H1 (cell line): ENCODE data around the gene STARD9. TPM values are rescaled to one million over a fixed set of nuclear protein-coding genes. Genes with fewer than 3 reads are reported as not detected.

Source experiments
- CTCF ChIA-PET: fragments of 300-600 bp; sonication (Branson Sonifier 250); formaldehyde crosslinking; loops from one replicate; lab custom pipeline; 2021; ENCODE audit not compliant: partially characterized antibody; lab: Charles Lee
- POLR2A ChIA-PET: fragments of 300-600 bp; sonication (Branson Sonifier 250); formaldehyde crosslinking; loops from one replicate; lab custom pipeline; 2021; ENCODE audit warnings: inconsistent platforms; ENCODE audit not compliant: partially characterized antibody; lab: Charles Lee
- DNase-seq, 2 experiments: peaks; one replicate each; pipeline versions ENCODE4 v3.0.0 to v3.0.0-alpha.2; 2010 to 2022; ENCODE audit warnings: low spot score in 2 of 2, low read depth in 1 of 2, mixed read lengths in 1 of 2
- FAIRE-seq: peaks from 2 replicates; lab custom pipeline; 2011; peaks lifted over from hg19 to GRCh38; lab: Jason Lieb, UNC
- H2AFZ ChIP-seq: 2 replicates; pipeline ENCODE4 v1.8.1; 2012; ENCODE audit warnings: low read length, inconsistent platforms
- H2AK5ac ChIP-seq: 2 replicates; pipeline ENCODE4 v1.6.1; 2013; ENCODE audit warnings: low read depth, low read length
- H2BK120ac ChIP-seq: replicated peaks from 2 replicates; pipeline ENCODE3; 2013; ENCODE audit warnings: low read depth, low read length, inconsistent platforms
- H2BK12ac ChIP-seq: 2 replicates; pipeline ENCODE4 v1.6.1; 2013; ENCODE audit warnings: low read depth, low read length
- H2BK15ac ChIP-seq: 2 replicates; pipeline ENCODE4 v1.6.1; 2013; ENCODE audit warnings: low read length
- H2BK20ac ChIP-seq: 2 replicates; pipeline ENCODE4 v1.6.1; 2013; ENCODE audit warnings: low read length
- H2BK5ac ChIP-seq: 2 replicates; pipeline ENCODE4 v1.6.1; 2013; ENCODE audit warnings: low read depth, low read length
- H3K14ac ChIP-seq: 2 replicates; pipeline ENCODE4 v1.6.1; 2013; ENCODE audit warnings: inconsistent platforms; ENCODE audit not compliant: insufficient read length
- H3K18ac ChIP-seq: 2 replicates; pipeline ENCODE4 v1.6.1; 2013; ENCODE audit warnings: low read length; ENCODE audit errors: extremely low read depth
- H3K23ac ChIP-seq: 2 replicates; pipeline ENCODE4 v1.6.1; 2013; ENCODE audit warnings: inconsistent platforms; ENCODE audit not compliant: insufficient read length
- H3K23me2 ChIP-seq: 2 replicates; pipeline ENCODE4 v1.6.1; 2013; ENCODE audit warnings: low read depth, low read length
- H3K27ac ChIP-seq: 2 replicates; pipeline ENCODE4 v1.6.1; 2011; ENCODE audit warnings: low read depth, low read length, inconsistent platforms
- H3K27me3 ChIP-seq, 4 experiments: replicated peaks in 1 of 4; 1 replicate in 1 of 4; 2 replicates in 3 of 4; pipeline versions ENCODE4 v1.6.1 to v1.8.1; 2011 to 2013; ENCODE audit warnings: low read length in 3 of 4, mild to moderate bottlenecking in 3 of 4, inconsistent platforms in 2 of 4, mixed read lengths in 2 of 4, moderate library complexity in 1 of 4; ENCODE audit not compliant: control insufficient read depth in 3 of 4, insufficient read depth in 3 of 4; ENCODE audit errors: extremely low read depth in 1 of 4
- H3K36me3 ChIP-seq, 4 experiments: 2 replicates each; pipeline versions ENCODE4 v1.6.1 to v1.8.1; 2011 to 2013; ENCODE audit warnings: mild to moderate bottlenecking in 4 of 4, low read length in 3 of 4, moderate library complexity in 2 of 4, control low read depth in 1 of 4, inconsistent platforms in 1 of 4; ENCODE audit not compliant: insufficient read depth in 4 of 4, control insufficient read depth in 2 of 4
- H3K4ac ChIP-seq: replicated peaks from 2 replicates; pipeline ENCODE3; 2013; ENCODE audit warnings: low read length, low read depth, mixed read lengths, inconsistent platforms; ENCODE audit not compliant: insufficient read length
- H3K4me1 ChIP-seq, 4 experiments: replicated peaks in 1 of 4; 1 replicate in 1 of 4; 2 replicates in 3 of 4; pipeline versions ENCODE4 v1.6.1 to v1.8.1; 2011 to 2013; ENCODE audit warnings: low read length in 3 of 4, inconsistent platforms in 2 of 4, mixed read lengths in 1 of 4; ENCODE audit not compliant: insufficient read depth in 4 of 4, control insufficient read depth in 3 of 4
- H3K4me2 ChIP-seq, 2 experiments: 2 replicates each; pipeline versions ENCODE4 v1.6.1 to v1.8.1; 2011 to 2013; ENCODE audit warnings: low read depth in 2 of 2, low read length in 2 of 2, control low read depth in 1 of 2, inconsistent platforms in 1 of 2, mild to moderate bottlenecking in 1 of 2; ENCODE audit not compliant: insufficient read depth in 1 of 2
- H3K4me3 ChIP-seq, 4 experiments: fragments of 200-600, 300-600 bp in 1 of 4; sonication (generic), shearing (Covaris generic), sonication (Bioruptor Twin) in 1 of 4; 2 replicates each; pipeline versions ENCODE4 v1.5.1 to v1.8.1; 2011 to 2016; ENCODE audit warnings: low read length in 4 of 4, low read depth in 3 of 4, control low read depth in 2 of 4, inconsistent platforms in 2 of 4, mild to moderate bottlenecking in 2 of 4, mixed read lengths in 1 of 4, moderate library complexity in 1 of 4; ENCODE audit not compliant: insufficient read depth in 2 of 4; ENCODE audit errors: extremely low read depth in 1 of 4
- H3K56ac ChIP-seq: replicated peaks from 2 replicates; pipeline ENCODE3; 2013; ENCODE audit warnings: low read depth, mild to moderate bottlenecking, mixed read lengths, low read length, inconsistent platforms; ENCODE audit not compliant: insufficient read length
- H3K79me1 ChIP-seq: 2 replicates; pipeline ENCODE4 v1.6.1; 2013; ENCODE audit warnings: low read depth, low read length, control low read depth
- H3K79me2 ChIP-seq, 2 experiments: 2 replicates each; pipeline versions ENCODE4 v1.6.1 to v1.8.1; 2012 to 2013; ENCODE audit warnings: low read length in 2 of 2, mild to moderate bottlenecking in 2 of 2, inconsistent platforms in 1 of 2; ENCODE audit not compliant: insufficient read depth in 2 of 2, control insufficient read depth in 1 of 2
- H3K9ac ChIP-seq, 4 experiments: replicated peaks in 1 of 4; 1 replicate in 1 of 4; 2 replicates in 3 of 4; pipeline versions ENCODE4 v1.6.1 to v1.8.1; 2011 to 2013; ENCODE audit warnings: low read depth in 3 of 4, low read length in 3 of 4, control low read depth in 2 of 4, mild to moderate bottlenecking in 2 of 4, moderate library complexity in 2 of 4, inconsistent platforms in 1 of 4; ENCODE audit errors: extremely low read depth in 1 of 4
- H3K9me3 ChIP-seq, 2 experiments: 2 replicates each; pipeline versions ENCODE4 v1.6.1 to v1.8.1; 2012 to 2013; ENCODE audit warnings: mild to moderate bottlenecking in 2 of 2, moderate library complexity in 2 of 2, control low read depth in 1 of 2, inconsistent platforms in 1 of 2, low read depth in 1 of 2, low read length in 1 of 2, mixed read lengths in 1 of 2; ENCODE audit not compliant: insufficient read depth in 2 of 2
- H4K20me1 ChIP-seq, 2 experiments: replicated peaks in 1 of 2; 2 replicates each; pipeline versions ENCODE3 to v1.8.1; 2011 to 2013; ENCODE audit warnings: inconsistent platforms in 2 of 2, low read length in 2 of 2, mild to moderate bottlenecking in 1 of 2; ENCODE audit not compliant: insufficient read depth in 2 of 2, control insufficient read depth in 1 of 2
- H4K5ac ChIP-seq: 2 replicates; pipeline ENCODE4 v1.6.1; 2013; ENCODE audit warnings: low read length, low read depth, mixed read lengths, inconsistent platforms; ENCODE audit not compliant: insufficient read length
- H4K8ac ChIP-seq: 2 replicates; pipeline ENCODE4 v1.8.0; 2013; ENCODE audit warnings: mild to moderate bottlenecking, moderate library complexity, low read length, inconsistent platforms; ENCODE audit not compliant: insufficient read depth; ENCODE audit errors: extremely low read depth
- H4K91ac ChIP-seq: replicated peaks from 2 replicates; pipeline ENCODE3; 2013; ENCODE audit warnings: low read length, mixed read lengths, inconsistent platforms; ENCODE audit not compliant: insufficient read length
- ATF3 ChIP-seq: IDR thresholded peaks from 2 replicates; pipeline ENCODE4 v1.6.1; 2011; ENCODE audit warnings: low read depth, mild to moderate bottlenecking, low read length; ENCODE audit not compliant: insufficient read depth
- BCL11A ChIP-seq, 2 experiments: IDR thresholded peaks; one replicate each; pipeline ENCODE4 v1.6.1; 2011; ENCODE audit warnings: low read depth in 2 of 2, low read length in 2 of 2, mild to moderate bottlenecking in 2 of 2
- KDM4A ChIP-seq: IDR thresholded peaks from one replicate; pipeline ENCODE4 v1.7.1; 2012; ENCODE audit warnings: low read depth, mild to moderate bottlenecking, moderate library complexity, low read length, inconsistent platforms; ENCODE audit not compliant: severe bottlenecking
- MAX ChIP-seq: IDR thresholded peaks from 2 replicates; pipeline ENCODE4 v1.6.1; 2012; ENCODE audit warnings: inconsistent platforms
- POLR2A ChIP-seq, 2 experiments: IDR thresholded peaks; 1 replicate in 1 of 2; 2 replicates in 1 of 2; pipeline ENCODE4 v1.6.1; 2011; ENCODE audit warnings: low read depth in 2 of 2, low read length in 2 of 2, mild to moderate bottlenecking in 2 of 2; ENCODE audit errors: control extremely low read depth in 1 of 2
- SRF ChIP-seq: IDR thresholded peaks from 2 replicates; pipeline ENCODE4 v1.6.1; 2011; ENCODE audit warnings: mild to moderate bottlenecking, low read depth, low read length, moderate library complexity
- TAF1 ChIP-seq: IDR thresholded peaks from 2 replicates; pipeline ENCODE4 v1.6.1; 2011; ENCODE audit warnings: mild to moderate bottlenecking, low read depth, low read length
- TEAD4 ChIP-seq: IDR thresholded peaks from 2 replicates; pipeline ENCODE4 v1.6.1; 2012; ENCODE audit warnings: low read depth, low read length, inconsistent platforms, mixed read lengths
- ZNF274 ChIP-seq: IDR thresholded peaks from 2 replicates; pipeline ENCODE4 v1.7.0; 2012; ENCODE audit warnings: low read length, borderline replicate concordance; ENCODE audit errors: extremely low read depth
- WGBS, 2 experiments: shearing (Covaris generic) in 1 of 2; methylation state at CpG; one replicate each; pipeline versions ENCODE4 v1.1.6 to v1.1.7; 2013 to 2015; ENCODE audit warnings: low lambda C conversion rate in 2 of 2, mixed read lengths in 2 of 2, inconsistent platforms in 1 of 2, low coverage in 1 of 2, missing lambda C conversion rate in 1 of 2; ENCODE audit not compliant: insufficient replicate concordance in 2 of 2, insufficient coverage in 1 of 2, insufficient read length in 1 of 2; ENCODE audit errors: extremely low coverage in 1 of 2, missing lambda C conversion rate in 1 of 2; 5-methylcytosine and 5-hydroxymethylcytosine counted together
- polyA plus RNA-seq, 7 experiments: library from polyadenylated mRNA; depleted of rRNA in 3 of 7; stranded (reverse) in 5 of 7; unstranded in 2 of 7; fragments of >200 nt in 5 of 7; fragments of 200-250 nt in 2 of 7; gene quantifications; 1 replicate in 5 of 7; 2 replicates in 1 of 7; 4 replicates in 1 of 7; pipeline versions ENCODE4 v1.2.1 to v1.2.3, GENCODE V29; 2011 to 2013; ENCODE audit warnings: missing spikeins in 2 of 7, mixed read lengths in 2 of 7
- total RNA-seq: library from RNA; stranded (reverse); fragmentation: NEBNext Ultra II Directional; extraction: Animal tissue kit (Norgen Biotek cat#: 25700); gene quantifications from 2 replicates; pipeline ENCODE4 v1.2.1, GENCODE V29; 2021

STARD9 gene
- total and polyA plus RNA-seq, 2 of the 8 experiments (the other 6 are each of a cell fraction or from before 2014, with no cell fraction given): 2.8 to 7.0 TPM

- H2AFZ ChIP-seq: no peak overlapping the region
- DNase-seq (no peak), FAIRE-seq (no peak)
- H3K18ac ChIP-seq: no peak overlapping the region
- no peak overlapping the region for H2BK20ac ChIP-seq
- 0 out of 2 replicates have a peak, but pooled peaks cover 1% of the 10 kb centered on the region for H3K23me2 ChIP-seq
- no peaks in the 10 kb centered on the region for H3K4me1 ChIP-seq
- no peak overlapping the region for H3K27ac ChIP-seq
- ChIA-PET POLR2A (interaction anchor here (1.1 to 5.5 kb wide), 2 partner anchors 7 to 13 kb away, joined by 3 to 27 read pairs; no protein-coding TSS in a partner anchor), CTCF (interaction anchor here (0.8 to 5.5 kb wide), 3 partner anchors 15 to 208 kb away, joined by 3 to 31 read pairs (median 5); no protein-coding TSS in a partner anchor)
- no peak overlapping the region for H4K8ac ChIP-seq
- H3K27me3 ChIP-seq: no peaks in the 10 kb centered on the region
- WGBS, 2 experiments: 85% methylated on average over 5 of the region's 6 CpGs; no CpG with 5 or more reads in 1 of the 2 experiments
- peaks cover 0 to 2% of the 10 kb centered on the region in 2 experiments for H4K20me1 ChIP-seq
- H2BK12ac ChIP-seq: no peak overlapping the region
- H3K56ac ChIP-seq: no peak overlapping the region
- H3K4me2 ChIP-seq: no peak overlapping the region
- H2BK120ac ChIP-seq: no peak overlapping the region
- H3K4me3 ChIP-seq: no peak overlapping the region
- H3K79me2 ChIP-seq: no peaks in the 10 kb centered on the region
- H2AK5ac ChIP-seq: no peak overlapping the region
- no peak overlapping the region for H2BK15ac ChIP-seq
- peaks cover 2 to 20% (median 6%) of the 10 kb centered on the region in 4 experiments; a peak in 6 of 8 replicates for H3K36me3 ChIP-seq
- H3K4ac ChIP-seq: no peak overlapping the region
- no peak overlapping the region for H4K5ac ChIP-seq
- no peak overlapping the region for H3K23ac ChIP-seq
- H4K91ac ChIP-seq: no peak overlapping the region
- no peaks in the 10 kb centered on the region for H3K79me1 ChIP-seq
- H2BK5ac ChIP-seq: no peak overlapping the region; the same call in 1 of the 2 replicates
- no peak overlapping the region for H3K9ac ChIP-seq
- TF ChIP-seq BCL11A (IDR thresholded peaks at IDR 0.05; ENCODE audit: low read depth in 2 of 2, low read length in 2 of 2): no peak
- no peak for TF ChIP-seq POLR2A (IDR thresholded peaks at IDR 0.05; ENCODE audit: control extremely low read depth in 1 of 2, low read depth in 2 of 2, low read length in 2 of 2)
- no peak for TF ChIP-seq ATF3
- no peak for TF ChIP-seq KDM4A
- TF ChIP-seq SRF: no peak
- no peak for TF ChIP-seq TEAD4
- TF ChIP-seq TAF1: no peak
- no peak for TF ChIP-seq MAX
- TF ChIP-seq ZNF274: no peak
- no peak overlapping the region for H3K14ac ChIP-seq
- H3K9me3 ChIP-seq: no peaks in the 10 kb centered on the region
Measured at GRCh38 chr15:42719043-42719442, 143.6 kb downstream of the STARD9 start.
